GM21737 (cell line): ENCODE measurements around the gene ANO7.

Experiments
- ATAC-seq: cut with Tn5 transposase; IDR thresholded peaks from one replicate; pipeline ENCODE4 v1.9.1; 2021; ENCODE audit warnings: mild to moderate bottlenecking, moderate library complexity; ENCODE audit not compliant: unreplicated experiment

Gene ANO7

DNA sequence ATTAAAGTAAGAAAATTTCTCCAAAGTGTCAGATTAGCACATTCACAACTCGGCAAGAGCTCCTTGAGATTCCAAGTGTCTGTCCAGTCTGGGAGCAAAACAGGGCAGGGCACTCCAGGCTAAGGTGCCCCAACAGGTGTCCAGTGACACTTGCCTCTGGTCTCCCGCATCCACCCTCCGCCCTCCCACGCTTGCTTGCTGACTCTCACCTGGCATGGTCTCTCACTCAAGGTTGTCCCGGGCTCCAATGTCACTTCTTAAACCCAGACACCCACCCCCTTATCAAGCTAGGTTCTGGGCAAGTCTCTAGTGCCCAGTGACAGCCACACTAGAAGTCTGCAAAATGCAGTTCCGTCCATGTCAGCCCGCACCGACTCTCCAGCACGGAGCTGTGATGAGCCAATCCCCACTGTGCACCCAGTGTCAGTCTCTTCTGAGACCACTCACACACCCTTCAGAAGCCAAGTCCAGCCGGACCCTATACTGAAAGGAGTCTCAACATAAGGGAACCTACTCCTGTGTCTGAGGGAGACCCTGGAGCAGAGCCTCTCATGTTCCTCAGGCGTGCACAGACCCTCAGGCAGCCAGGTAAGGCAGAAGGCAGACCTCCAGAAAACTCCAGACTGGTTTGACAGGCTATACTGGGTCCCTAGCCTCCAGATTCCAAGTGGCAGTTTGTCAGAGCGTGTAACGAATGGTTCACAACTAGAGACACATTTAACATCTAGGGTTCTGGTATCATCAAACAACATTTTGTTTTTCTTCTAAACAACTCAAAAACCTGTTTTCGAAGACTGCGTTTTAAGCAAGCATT, 81.4 kb downstream of the ANO7 start:
- ATAC-seq, result no peak

- no peak for ATAC-seq
Observed at GRCh38 chr2:241270531-241270930, 82.1 kb downstream of the ANO7 start.

GRCh38 chr2:241271706-241272302, 83.3 kb downstream of the ANO7 start:
- ATAC-seq, result no peak

DNA sequence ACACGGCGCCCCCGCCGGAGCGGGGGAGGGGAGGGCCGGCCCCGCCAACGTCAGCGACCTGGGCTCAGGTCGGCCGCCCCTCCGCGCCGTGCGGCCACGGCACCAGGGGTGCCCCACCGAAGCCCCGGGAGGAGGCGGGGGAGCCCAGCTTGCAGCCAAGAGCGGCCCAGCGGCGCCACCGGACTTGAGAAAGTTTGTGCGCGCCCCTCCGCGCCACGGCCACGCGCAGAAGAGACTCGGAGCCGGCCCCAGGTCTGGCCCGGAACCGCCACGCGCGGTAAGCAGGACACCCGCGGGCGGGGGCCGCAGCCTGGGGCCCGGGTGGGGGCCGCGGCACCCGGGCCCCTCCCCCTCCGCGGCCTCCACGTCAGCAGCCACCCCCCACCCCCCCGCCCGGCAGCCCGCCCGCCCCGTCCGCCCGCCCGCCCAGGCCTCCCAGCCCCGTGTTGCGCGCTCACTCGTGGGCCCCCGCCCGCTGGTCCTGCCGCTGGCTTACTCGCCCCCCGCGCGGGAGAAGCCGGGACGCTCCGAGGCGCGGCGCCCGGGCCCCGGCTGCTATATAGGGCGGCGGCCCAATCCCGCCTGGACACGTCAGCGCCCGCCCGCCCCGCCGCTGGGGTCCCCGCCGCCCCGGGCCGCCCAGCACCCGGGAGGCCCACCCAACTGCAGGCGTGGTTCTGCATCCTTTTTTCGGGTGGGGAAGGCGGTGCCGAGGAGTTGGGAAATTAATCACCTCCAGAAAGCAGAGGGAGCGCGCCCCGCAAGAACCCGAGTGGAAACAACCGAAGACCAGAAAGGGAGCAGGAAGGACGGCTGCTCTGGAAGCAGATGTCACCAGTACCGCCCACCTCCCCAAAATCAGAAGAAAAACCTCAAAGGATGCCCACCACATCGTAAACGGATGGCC, 84.1 kb downstream of the ANO7 start:
- no peak for ATAC-seq

DNA sequence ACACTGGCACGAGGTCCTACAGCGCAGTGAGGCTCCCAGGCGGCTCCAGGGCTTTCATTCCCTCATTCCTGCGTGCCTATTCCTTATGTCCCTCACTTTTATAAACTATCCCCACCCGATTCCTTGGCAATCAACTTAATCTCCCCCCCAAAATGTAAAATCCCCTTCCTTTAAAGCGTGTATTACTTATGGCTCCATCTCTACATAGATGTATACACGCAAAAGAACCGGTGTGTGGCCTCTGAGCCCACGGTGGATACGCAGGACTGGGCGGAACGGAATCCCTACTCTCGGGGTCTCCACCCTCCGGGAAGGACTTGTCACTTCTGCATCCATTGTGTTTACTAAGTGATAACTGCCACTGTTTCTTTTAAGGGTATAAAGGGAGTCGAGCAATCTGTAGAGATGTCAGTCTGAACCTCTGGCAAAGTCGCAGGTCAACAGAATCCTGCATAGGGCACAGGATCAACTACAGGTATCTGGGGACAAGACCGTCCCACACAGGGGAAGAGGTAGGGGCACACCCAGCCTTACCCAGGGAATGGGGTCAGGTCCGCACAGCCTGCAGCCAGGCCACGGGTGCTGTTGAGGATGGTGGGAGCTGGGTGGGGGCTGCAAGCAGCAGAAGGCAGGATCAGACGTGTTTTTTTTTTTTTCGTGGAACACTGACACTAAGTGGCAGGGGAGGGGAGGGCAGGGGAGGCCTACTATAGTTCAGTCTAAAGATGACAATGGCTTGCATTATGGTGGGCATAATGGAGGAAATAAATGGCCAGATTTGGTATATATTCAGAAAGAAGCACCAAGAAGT, 84.9 kb downstream of the ANO7 start:
- ATAC-seq, result no peak

DNA sequence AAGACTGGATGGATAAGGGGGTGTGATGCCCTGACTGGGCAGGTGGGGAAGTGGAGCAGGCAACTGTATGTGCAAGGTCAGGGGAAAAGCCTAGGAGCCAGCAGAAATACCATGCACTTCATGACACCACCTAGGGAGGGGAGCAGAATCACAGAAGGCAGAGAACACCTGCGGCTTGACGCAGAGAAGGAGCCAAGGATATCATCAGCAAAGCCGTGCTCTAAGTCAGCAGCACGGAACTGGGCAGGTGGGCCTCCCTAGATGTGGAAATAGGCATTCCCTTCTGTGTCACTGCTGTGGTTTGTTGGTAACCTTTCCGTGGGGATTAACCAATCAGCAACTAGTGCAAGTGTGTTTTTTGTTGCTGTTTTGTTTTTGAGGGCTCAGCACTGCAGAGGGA, 85.7 kb downstream of the ANO7 start:
- no peak for ATAC-seq
